ENCODE results near the gene KIF25.

- no peak for TF ChIP-seq ZC3H10 (CRISPR knock-in tag; IDR thresholded peaks at IDR 0.05)
- TF ChIP-seq, protein P1, sequence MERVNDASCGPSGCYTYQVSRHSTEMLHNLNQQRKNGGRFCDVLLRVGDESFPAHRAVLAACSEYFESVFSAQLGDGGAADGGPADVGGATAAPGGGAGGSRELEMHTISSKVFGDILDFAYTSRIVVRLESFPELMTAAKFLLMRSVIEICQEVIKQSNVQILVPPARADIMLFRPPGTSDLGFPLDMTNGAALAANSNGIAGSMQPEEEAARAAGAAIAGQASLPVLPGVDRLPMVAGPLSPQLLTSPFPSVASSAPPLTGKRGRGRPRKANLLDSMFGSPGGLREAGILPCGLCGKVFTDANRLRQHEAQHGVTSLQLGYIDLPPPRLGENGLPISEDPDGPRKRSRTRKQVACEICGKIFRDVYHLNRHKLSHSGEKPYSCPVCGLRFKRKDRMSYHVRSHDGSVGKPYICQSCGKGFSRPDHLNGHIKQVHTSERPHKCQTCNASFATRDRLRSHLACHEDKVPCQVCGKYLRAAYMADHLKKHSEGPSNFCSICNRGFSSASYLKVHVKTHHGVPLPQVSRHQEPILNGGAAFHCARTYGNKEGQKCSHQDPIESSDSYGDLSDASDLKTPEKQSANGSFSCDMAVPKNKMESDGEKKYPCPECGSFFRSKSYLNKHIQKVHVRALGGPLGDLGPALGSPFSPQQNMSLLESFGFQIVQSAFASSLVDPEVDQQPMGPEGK (CRISPR knock-in tag; IDR thresholded peaks at IDR 0.05; ENCODE audit: borderline replicate concordance), result no peak
- no peak for TF ChIP-seq RARB (CRISPR knock-in tag; IDR thresholded peaks at IDR 0.05)
- TF ChIP-seq POU6F1 (CRISPR knock-in tag; IDR thresholded peaks at IDR 0.05; ENCODE audit: borderline replicate concordance, low read depth), result no peak
- TF ChIP-seq, protein P2, sequence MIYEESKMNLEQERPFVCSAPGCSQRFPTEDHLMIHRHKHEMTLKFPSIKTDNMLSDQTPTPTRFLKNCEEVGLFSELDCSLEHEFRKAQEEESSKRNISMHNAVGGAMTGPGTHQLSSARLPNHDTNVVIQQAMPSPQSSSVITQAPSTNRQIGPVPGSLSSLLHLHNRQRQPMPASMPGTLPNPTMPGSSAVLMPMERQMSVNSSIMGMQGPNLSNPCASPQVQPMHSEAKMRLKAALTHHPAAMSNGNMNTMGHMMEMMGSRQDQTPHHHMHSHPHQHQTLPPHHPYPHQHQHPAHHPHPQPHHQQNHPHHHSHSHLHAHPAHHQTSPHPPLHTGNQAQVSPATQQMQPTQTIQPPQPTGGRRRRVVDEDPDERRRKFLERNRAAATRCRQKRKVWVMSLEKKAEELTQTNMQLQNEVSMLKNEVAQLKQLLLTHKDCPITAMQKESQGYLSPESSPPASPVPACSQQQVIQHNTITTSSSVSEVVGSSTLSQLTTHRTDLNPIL (CRISPR knock-in tag; IDR thresholded peaks at IDR 0.05; ENCODE audit: low read depth), result no peak
- TF ChIP-seq ZFP3 (CRISPR knock-in tag; IDR thresholded peaks at IDR 0.05), result no peak
- TF ChIP-seq ZFP30 (CRISPR knock-in tag; IDR thresholded peaks at IDR 0.05), result no peak
- no peak for TF ChIP-seq GLIS3 (CRISPR knock-in tag; IDR thresholded peaks at IDR 0.05)
- TF ChIP-seq OSR1 (CRISPR knock-in tag; IDR thresholded peaks at IDR 0.05), result no peak
- TF ChIP-seq ARNTL (CRISPR knock-in tag; IDR thresholded peaks at IDR 0.05; ENCODE audit: borderline replicate concordance, low read depth), result no peak
Observed at GRCh38 chr6:167968091-167968490, 29.4 kb upstream of the KIF25 start.
